GM19239 (cell line): ENCODE measurements around the gene HMGCS2.

Experiments
- DNase-seq: peaks from one replicate; pipeline ENCODE4 v3.0.0; 2011; ENCODE audit warnings: low spot score; ENCODE audit not compliant: insufficient read length
- FAIRE-seq: peaks from 2 replicates; lab custom pipeline; 2011; peaks lifted over from hg19 to GRCh38; lab: Jason Lieb, UNC

The HMGCS2 gene

GRCh38 chr1:119735217-119735616, 33.5 kb downstream of the HMGCS2 start:
- FAIRE-seq (no peak), DNase-seq (no peak)

- no peak for FAIRE-seq
- DNase-seq, result no peak
These were observed 35.0 kb downstream of the HMGCS2 start for GRCh38 chr1:119733754-119734153.

- FAIRE-seq (no peak), DNase-seq (no peak)
These were observed 36.1 kb downstream of the HMGCS2 start for GRCh38 chr1:119732465-119733168.

GRCh38 chr1:119731741-119732430, 36.8 kb downstream of the HMGCS2 start:
- FAIRE-seq (no peak), DNase-seq (no peak)

- no peak for FAIRE-seq
- DNase-seq, result no peak
These were observed 37.6 kb downstream of the HMGCS2 start for GRCh38 chr1:119731060-119731459.

- no peak for FAIRE-seq
- DNase-seq, result no peak
These were observed 39.7 kb downstream of the HMGCS2 start for GRCh38 chr1:119729044-119729443.

- FAIRE-seq (no peak), DNase-seq (no peak)
These were observed 40.7 kb downstream of the HMGCS2 start for GRCh38 chr1:119727991-119728390.

GRCh38 chr1:119725626-119726025, 43.1 kb downstream of the HMGCS2 start:
- no peak for DNase-seq
- no peak for FAIRE-seq

- DNase-seq, result no peak
- FAIRE-seq, result no peak
These were observed 44.0 kb downstream of the HMGCS2 start for GRCh38 chr1:119724611-119725218.

- DNase-seq, result no peak
- no peak for FAIRE-seq
These were observed 46.8 kb downstream of the HMGCS2 start for GRCh38 chr1:119721896-119722295.

GRCh38 chr1:119720866-119721440, 47.8 kb downstream of the HMGCS2 start:
- DNase-seq (no peak), FAIRE-seq (no peak)

GRCh38 chr1:119718972-119719371, 49.7 kb downstream of the HMGCS2 start:
- DNase-seq (no peak), FAIRE-seq (no peak)

GRCh38 chr1:119718409-119718808, 50.3 kb downstream of the HMGCS2 start:
- DNase-seq (no peak), FAIRE-seq (no peak)

GRCh38 chr1:119715542-119715941, 53.2 kb downstream of the HMGCS2 start:
- DNase-seq (no peak), FAIRE-seq (no peak)

- no peak for FAIRE-seq
- DNase-seq, result no peak
These were observed 54.1 kb downstream of the HMGCS2 start for GRCh38 chr1:119714583-119714982.

GRCh38 chr1:119713749-119714456, 54.8 kb downstream of the HMGCS2 start:
- DNase-seq (no peak), FAIRE-seq (no peak)

- FAIRE-seq (no peak), DNase-seq (no peak)
These were observed 55.5 kb downstream of the HMGCS2 start for GRCh38 chr1:119713039-119713748.

- no peak for DNase-seq
- FAIRE-seq, result no peak
These were observed 56.2 kb downstream of the HMGCS2 start for GRCh38 chr1:119712342-119713038.

GRCh38 chr1:119711804-119712341, 56.8 kb downstream of the HMGCS2 start, which contains the start of gene PHGDH:
Gene PHGDH, plus strand, starts transcription at chr1:119711934. Its CDS starts 89 bp downstream, at chr1:119712023.
- DNase-seq, result peak; percentile 71
- FAIRE-seq, result peak; percentile 42
